ENCODE data around the gene FAM170B. TPM values are rescaled to one million over a fixed set of nuclear protein-coding genes. Genes with fewer than 3 reads are reported as not detected.
A peak's percentile ranks its signal among the peaks of the same experiment; 100 is the strongest.

The FAM170B gene
- total RNA-seq, 1 donor from 2014 or later, result not detected

DNA sequence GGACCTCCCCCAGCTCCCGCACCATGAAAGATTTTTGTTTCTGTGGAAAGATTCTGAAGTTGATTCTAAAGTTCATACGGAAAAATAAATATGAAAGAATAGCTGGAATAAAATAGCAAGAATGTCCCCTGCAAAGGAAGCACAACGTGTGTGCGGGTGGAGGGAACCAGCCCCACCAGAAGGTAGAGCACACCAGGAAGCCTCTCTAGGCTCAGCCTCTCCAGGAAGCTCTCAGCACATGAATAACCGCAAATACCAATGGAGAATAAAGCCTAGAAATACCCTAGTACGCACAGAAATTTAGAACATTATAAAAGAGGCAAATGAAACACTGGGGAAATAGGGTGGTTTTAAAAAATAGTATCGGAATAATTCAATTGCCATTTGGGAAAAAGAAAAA is 24.6 kb upstream of the FAM170B start:
- no peak for TF ChIP-seq CTCF (IDR thresholded peaks at IDR 0.05; ENCODE audit: insufficient read depth, low read length, severe bottlenecking)
- no peak for DNase-seq (ENCODE audit: low read depth)
- Histone ChIP-seq H3K36me3 (ENCODE audit: control insufficient read depth, insufficient read depth, low read length) (no peaks in the 10 kb centered on the region), H3K27me3 (ENCODE audit: control insufficient read depth, insufficient read depth, low read length) (no peaks in the 10 kb centered on the region), H3K4me3 (ENCODE audit: low read depth, low read length) (no peak overlapping the region)
- no peak for FAIRE-seq

DNA sequence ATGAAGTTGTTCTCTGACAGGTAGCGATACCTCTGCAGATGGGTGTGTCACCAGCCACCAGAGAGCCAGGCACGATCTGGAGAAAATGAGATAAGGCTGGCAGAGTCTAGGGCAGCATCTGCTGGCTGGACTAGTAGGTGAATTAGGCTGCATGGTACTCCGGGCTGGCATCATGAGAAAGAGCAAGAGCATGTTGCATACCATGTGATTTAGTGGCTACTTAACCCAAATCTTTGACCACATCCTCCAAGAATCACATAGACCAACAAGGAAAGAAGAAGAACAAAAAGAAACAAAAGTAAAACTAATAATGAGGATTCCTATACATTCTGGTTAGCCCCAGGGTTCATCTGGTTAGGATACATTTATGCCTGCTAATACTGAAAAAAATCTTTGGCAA is 23.4 kb upstream of the FAM170B start:
- no peaks in the 10 kb centered on the region for H3K27me3 ChIP-seq (ENCODE audit: control insufficient read depth, insufficient read depth, low read length)
- no peak overlapping the region for H3K4me3 ChIP-seq (ENCODE audit: low read depth, low read length)
- FAIRE-seq (no peak), DNase-seq (ENCODE audit: low read depth) (no peak)
- no peak for TF ChIP-seq CTCF (IDR thresholded peaks at IDR 0.05; ENCODE audit: insufficient read depth, low read length, severe bottlenecking)
- H3K36me3 ChIP-seq (ENCODE audit: control insufficient read depth, insufficient read depth, low read length), result no peaks in the 10 kb centered on the region

- DNase-seq (ENCODE audit: low read depth) (no peak), FAIRE-seq (no peak)
- Histone ChIP-seq H3K27me3 (ENCODE audit: control insufficient read depth, insufficient read depth, low read length) (no peaks in the 10 kb centered on the region), H3K36me3 (ENCODE audit: control insufficient read depth, insufficient read depth, low read length) (no peaks in the 10 kb centered on the region), H3K4me3 (ENCODE audit: low read depth, low read length) (no peak overlapping the region)
- TF ChIP-seq CTCF (IDR thresholded peaks at IDR 0.05; ENCODE audit: insufficient read depth, low read length, severe bottlenecking), result no peak
Measured at GRCh38 chr10:49154641-49155040, 20.8 kb upstream of the FAM170B start.

- DNase-seq (ENCODE audit: low read depth) (no peak), FAIRE-seq (no peak)
- no peak overlapping the region for H3K4me3 ChIP-seq (ENCODE audit: low read depth, low read length)
- H3K36me3 ChIP-seq (ENCODE audit: control insufficient read depth, insufficient read depth, low read length), result no peaks in the 10 kb centered on the region
- no peaks in the 10 kb centered on the region for H3K27me3 ChIP-seq (ENCODE audit: control insufficient read depth, insufficient read depth, low read length)
- no peak for TF ChIP-seq CTCF (IDR thresholded peaks at IDR 0.05; ENCODE audit: insufficient read depth, low read length, severe bottlenecking)
Measured at GRCh38 chr10:49153971-49154370, 20.1 kb upstream of the FAM170B start.

DNA sequence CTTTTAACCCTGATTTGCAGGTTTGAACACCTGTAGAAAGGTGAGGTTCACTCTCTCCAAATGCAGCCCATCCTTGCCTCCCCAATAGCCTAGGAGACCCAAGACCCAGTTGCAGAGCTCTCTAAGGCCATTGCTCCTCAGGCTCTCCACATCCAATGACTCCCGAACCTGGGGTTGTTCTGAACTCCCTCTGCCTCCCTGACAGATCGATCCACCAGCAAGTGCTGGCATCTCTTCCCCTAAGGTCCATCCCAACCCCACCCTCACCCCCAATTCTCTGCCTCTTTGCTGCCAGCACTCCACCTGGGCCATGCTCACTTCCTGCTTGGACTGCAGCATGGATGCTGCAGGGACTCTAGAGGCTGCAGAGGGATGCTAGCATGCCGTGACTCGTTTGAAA is 19.3 kb upstream of the FAM170B start:
- no peak overlapping the region for H3K4me3 ChIP-seq (ENCODE audit: low read depth, low read length)
- no peak for DNase-seq (ENCODE audit: low read depth)
- no peak for TF ChIP-seq CTCF (IDR thresholded peaks at IDR 0.05; ENCODE audit: insufficient read depth, low read length, severe bottlenecking)
- FAIRE-seq, result no peak
- no peaks in the 10 kb centered on the region for H3K36me3 ChIP-seq (ENCODE audit: control insufficient read depth, insufficient read depth, low read length)
- H3K27me3 ChIP-seq (ENCODE audit: control insufficient read depth, insufficient read depth, low read length), result no peaks in the 10 kb centered on the region

DNA sequence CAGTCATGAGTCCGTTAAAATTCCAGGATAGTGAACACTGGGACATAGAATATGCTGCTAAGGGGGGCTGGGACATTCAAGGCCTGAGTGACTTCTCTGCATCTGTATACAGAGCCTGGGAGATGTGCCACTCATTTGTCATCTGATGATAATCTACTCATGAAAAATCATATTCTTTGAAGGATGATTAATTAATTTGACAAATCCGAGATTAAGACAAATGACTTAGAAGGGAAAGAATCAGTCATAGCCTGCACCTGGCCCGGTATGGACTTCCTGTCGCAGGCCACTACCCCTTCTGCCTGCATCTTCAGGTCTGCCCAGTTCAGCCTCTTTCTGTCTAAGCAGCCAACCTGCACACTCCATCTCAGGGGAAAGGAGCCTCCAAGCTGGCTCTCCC is 18.8 kb upstream of the FAM170B start:
- no peak for TF ChIP-seq CTCF (IDR thresholded peaks at IDR 0.05; ENCODE audit: insufficient read depth, low read length, severe bottlenecking)
- Histone ChIP-seq H3K27me3 (ENCODE audit: control insufficient read depth, insufficient read depth, low read length) (no peaks in the 10 kb centered on the region), H3K36me3 (ENCODE audit: control insufficient read depth, insufficient read depth, low read length) (no peaks in the 10 kb centered on the region), H3K4me3 (ENCODE audit: low read depth, low read length) (no peak overlapping the region)
- FAIRE-seq, result peak; percentile 7
- no peak for DNase-seq (ENCODE audit: low read depth)

Data from bronchial epithelial cell (primary cell).